GM18861 (cell line): Measurements from ENCODE around the gene EMID1.
"Not testable (repeated sequence)": the region's sequence is repeated elsewhere in the genome, so short reads cannot be mapped to it uniquely, and the experiment has no call there.

Source experiments
- ATAC-seq: cut with Tn5 transposase; IDR thresholded peaks from one replicate; pipeline ENCODE4 v1.9.1; 2021; ENCODE audit not compliant: unreplicated experiment

Gene EMID1

DNA sequence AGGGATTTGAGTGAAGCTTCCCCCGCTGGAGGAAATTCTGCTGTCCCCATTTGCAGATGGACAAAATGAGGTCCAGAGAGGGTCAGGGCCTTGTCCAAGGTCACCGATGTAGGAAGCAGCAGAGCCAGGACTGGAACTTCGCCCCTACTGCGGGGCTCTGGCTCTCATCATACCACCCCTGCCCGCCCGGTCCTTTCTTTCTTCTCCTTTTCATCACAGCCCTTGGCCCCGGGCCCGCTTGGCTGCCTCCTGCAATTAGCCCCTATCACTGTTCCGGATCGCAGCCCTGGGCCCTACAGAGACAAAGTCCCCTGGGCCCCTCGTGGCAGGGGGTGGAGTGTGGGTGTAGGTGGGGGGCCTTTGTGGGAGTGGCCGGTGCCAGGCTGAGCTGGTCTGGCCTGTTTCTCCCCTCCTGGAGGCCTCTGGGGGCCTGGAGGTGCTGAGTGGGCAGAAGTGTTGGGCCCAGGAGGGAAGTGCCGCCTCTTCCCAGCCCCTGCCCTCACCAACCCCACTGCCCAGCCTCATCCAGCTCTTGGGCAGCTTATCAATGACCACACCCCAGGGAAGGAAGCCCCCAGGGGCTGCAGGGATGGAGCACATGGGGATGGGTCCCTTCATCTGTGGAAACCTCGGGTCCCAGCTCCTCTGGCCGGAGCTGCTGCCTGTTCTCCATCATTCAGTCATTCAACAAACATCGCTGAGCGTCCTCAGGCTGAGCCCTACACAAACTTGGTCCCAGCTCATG, 3.4 kb downstream of the EMID1 start:
- ATAC-seq = no peak

GRCh38 chr22:29209624-29209929, 3.9 kb downstream of the EMID1 start:
- ATAC-seq = no peak

- no peak for ATAC-seq
These were observed 5.4 kb downstream of the EMID1 start for GRCh38 chr22:29211066-29211465.

DNA sequence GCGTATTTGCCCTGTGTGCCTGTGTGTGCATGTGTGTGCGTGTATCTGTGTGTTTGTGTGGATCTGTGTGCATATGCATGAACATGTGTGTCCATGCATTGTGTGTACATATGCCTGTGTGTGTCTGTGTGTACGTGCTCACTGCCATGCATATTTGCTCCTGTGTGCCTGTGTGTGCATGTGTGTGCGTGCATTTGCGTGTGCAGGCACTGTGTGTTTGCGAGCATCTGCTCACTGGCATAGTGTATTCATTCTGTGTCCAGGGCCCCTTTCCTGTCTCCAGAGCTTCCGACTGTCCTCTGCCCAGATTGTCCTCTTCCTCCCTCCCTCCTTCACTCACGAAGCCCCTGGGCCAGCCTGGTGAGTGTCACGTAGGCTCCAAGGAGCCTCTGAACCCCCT, 5.8 kb downstream of the EMID1 start:
- no peak for ATAC-seq

DNA sequence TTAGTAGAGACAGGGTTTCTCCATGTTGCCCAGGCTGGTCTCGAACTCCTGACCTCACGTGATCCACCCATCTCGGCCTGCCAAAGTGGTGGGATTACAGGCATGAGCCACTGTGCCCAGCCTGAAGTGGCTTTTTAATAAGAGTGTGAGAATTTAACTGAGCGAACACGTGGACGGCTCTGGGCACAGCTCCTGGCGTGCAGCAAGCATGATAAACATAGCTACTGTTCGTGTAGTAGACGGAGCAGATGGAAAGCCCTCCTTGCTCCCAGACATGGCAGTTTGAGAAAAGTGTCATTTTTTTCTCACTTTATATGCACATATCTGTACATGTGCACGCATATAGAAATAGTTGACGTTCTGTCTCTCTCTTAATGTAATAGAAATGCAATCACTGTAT, 7.0 kb downstream of the EMID1 start:
- no peak for ATAC-seq

- no peak for ATAC-seq
These were observed 7.8 kb downstream of the EMID1 start for GRCh38 chr22:29213493-29213892.

GRCh38 chr22:29214232-29214631, 8.5 kb downstream of the EMID1 start:
- no peak for ATAC-seq

GRCh38 chr22:29215012-29215860, 9.5 kb downstream of the EMID1 start:
- no peak for ATAC-seq

- no peak for ATAC-seq
These were observed 10.5 kb downstream of the EMID1 start for GRCh38 chr22:29216011-29216872.

- no peak for ATAC-seq
These were observed 11.4 kb downstream of the EMID1 start for GRCh38 chr22:29216873-29217666.

- ATAC-seq = no peak
These were observed 12.4 kb downstream of the EMID1 start for GRCh38 chr22:29217827-29218757.

DNA sequence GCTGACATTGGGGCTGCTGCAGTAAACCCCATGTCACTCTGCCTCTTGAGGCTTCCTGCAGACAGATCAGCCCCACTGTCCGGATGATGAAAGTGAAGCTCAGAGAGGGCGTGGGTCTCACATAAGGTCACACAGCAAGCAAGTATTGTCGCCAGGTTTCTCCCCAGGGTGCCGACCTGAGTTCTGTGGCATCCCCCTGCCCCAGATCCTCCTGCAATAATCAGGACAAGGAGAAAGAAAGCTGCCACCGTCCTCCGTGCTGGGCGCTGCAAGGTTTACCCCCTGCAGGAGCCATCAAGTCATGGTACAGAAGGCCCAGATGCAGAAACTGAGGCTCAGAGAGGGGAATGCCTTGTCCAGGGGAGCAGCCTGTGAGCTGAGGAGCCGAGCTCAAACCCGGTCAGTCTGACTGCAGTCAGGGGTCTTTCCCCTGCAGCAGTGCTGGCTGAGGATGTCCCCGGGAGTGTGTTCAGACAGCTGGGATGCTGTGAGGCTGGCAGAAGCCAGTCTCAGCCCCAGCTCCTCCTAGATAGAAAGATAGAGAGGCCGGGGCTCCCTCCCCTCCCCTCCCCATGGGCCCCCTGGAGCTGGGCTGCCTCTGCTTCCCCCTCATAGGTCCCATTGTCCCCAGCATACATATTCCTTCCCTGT, 13.2 kb downstream of the EMID1 start:
- no peak for ATAC-seq

GRCh38 chr22:29219409-29219782, 13.7 kb downstream of the EMID1 start:
- not testable (repeated sequence) for ATAC-seq

DNA sequence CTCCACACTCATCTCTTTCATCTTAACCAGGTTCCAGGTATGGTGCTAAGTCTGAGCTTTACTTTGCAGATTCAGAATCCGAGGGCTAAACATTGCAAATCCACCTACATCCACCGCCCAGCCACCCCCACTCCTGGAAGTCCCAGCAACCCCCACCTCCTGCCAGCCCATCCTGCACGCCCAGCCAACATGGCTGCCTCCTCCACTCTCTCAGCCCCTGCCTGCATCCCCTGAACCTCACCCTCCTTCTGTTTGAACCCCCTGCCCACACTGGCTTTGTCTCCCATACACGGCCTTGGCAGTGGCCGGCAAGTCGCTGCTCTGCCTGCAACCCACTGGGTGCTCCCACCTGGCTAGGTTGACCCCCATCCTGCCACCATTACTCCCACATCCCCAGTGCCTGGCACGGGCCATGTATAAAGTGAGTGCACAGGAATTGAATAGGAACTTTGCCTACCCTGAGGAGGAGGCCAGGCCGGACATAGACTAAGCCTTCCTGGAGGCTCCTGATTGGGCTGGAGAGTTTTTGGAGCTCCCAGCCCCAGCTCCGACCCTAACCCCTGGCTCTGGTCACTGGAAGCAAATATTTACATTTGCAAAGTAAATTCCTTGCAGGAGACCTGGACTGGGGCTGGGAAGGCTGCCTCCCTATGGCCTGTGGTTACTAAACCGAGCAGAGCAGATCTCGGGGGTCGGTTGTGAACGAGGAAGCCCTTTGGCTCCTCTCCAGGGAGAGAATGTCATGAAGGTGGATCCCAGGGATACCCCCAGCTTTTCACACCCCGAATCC, 14.4 kb downstream of the EMID1 start:
- no peak for ATAC-seq

DNA sequence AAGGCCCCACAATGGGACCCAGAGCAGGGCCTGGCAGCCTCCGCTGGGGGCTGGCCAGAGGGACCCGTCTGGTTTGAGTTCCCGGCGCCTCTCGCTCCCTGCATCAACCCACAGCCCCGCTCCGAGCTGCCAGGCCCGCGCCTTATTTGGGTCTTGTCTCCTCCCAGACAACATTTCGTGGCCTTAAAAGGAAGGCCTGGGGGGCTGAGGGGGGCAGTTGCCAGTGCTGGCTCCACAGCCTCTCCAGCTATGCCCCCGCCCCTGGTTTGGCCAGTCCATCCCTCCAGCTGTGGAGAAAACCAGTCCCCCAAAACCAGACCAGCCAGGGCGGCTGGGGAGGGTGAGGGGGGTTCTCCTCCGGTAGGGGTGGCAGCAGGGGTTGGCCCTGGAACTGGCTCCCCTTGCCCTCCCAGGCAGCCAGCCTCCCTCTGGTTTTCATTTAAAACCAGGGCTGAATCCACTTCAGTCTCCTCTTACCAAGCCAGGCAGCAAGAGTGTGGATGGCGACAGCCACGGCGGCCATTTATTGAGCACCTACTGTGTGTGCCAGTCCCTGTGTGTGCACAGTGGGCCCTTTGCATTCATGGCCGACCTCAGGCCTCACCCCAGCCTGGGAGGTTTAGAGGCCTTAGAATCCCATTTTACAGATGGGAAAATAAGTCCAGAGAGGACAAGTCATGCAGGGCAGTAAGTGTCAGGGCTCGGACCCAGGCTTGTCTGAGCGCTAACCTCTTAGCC, 18.6 kb downstream of the EMID1 start:
- ATAC-seq = no peak

DNA sequence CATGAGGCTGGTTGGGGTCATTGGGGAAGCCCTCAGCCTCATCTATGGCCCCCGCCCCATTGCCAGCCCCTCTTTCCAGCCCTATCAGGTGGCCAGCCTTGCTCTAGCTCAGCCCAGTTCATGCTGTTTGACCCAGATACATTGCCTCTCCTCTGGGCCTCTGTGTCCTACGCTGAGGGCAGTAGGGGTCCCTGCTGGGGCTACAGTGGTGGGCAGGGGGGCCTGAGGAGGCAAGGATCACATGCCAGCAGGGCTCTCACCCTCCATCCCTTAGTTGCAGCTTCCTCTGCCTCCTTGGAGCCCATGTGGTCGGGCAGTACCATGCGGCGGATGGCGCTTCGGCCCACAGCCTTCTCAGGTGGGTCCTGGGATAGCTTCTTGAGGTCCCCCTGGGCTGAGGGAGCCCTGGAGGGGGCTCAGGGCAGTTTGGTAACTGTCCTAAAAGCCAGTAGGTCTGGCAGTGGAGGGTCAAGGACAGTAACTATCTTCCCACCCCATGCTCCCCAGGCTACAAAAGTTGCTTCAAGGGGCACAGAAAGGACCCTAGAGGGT, 19.2 kb downstream of the EMID1 start:
- no peak for ATAC-seq

- ATAC-seq = no peak
These were observed 19.9 kb downstream of the EMID1 start for GRCh38 chr22:29225422-29226090.
